CD4-positive, alpha-beta T cell (primary cell): ENCODE measurements around the gene COL4A2. TPM values are rescaled to one million over a fixed set of nuclear protein-coding genes. Genes with fewer than 3 reads are reported as not detected.

Source experiments
- ATAC-seq: fragments of 200-7000 bp; cut with Tn5 transposase; one replicate; pipeline ENCODE4 v1.10.0; 2022; ENCODE audit warnings: mild to moderate bottlenecking; ENCODE audit not compliant: poor library complexity
- CTCF ChIA-PET: fragments of 350-600 bp; sonication (Branson Sonifier 250); formaldehyde crosslinking; loops from one replicate; lab custom pipeline; 2021; ENCODE audit warnings: antibody characterized with exemption, inconsistent platforms; lab: Charles Lee
- POLR2A ChIA-PET: fragments of 350-600 bp; sonication (Branson Sonifier 250); formaldehyde crosslinking; loops from one replicate; lab custom pipeline; 2021; ENCODE audit warnings: antibody characterized with exemption, inconsistent platforms; lab: Charles Lee
- DNase-seq, 14 experiments: peaks; one replicate each; pipeline ENCODE4 v3.0.0-alpha.2; 2013 to 2020; ENCODE audit warnings: mixed read lengths in 2 of 14
- H3K27ac ChIP-seq, 2 donors: one replicate each; pipeline versions ENCODE4 v1.5.1 to v1.7.0; 2013; ENCODE audit warnings: low read length in 2 of 2, low read depth in 1 of 2, mild to moderate bottlenecking in 1 of 2
- H3K27me3 ChIP-seq, 2 experiments: 1 replicate in 1 of 2; 2 replicates in 1 of 2; pipeline versions ENCODE4 v1.6.1 to v1.7.0; 2013; ENCODE audit warnings: low read length in 2 of 2, control low read depth in 1 of 2, mild to moderate bottlenecking in 1 of 2, moderate library complexity in 1 of 2; ENCODE audit not compliant: insufficient read depth in 2 of 2, control insufficient read depth in 1 of 2
- H3K36me3 ChIP-seq: one replicate; pipeline ENCODE4 v1.6.1; 2013; ENCODE audit warnings: low read length, control low read depth; ENCODE audit not compliant: insufficient read depth
- H3K4me1 ChIP-seq: one replicate; pipeline ENCODE4 v1.6.1; 2013; ENCODE audit warnings: low read length, control low read depth; ENCODE audit not compliant: insufficient read depth
- H3K4me3 ChIP-seq: one replicate; pipeline ENCODE4 v1.5.1; 2013; ENCODE audit warnings: mild to moderate bottlenecking, low read length, moderate library complexity
- H3K9me3 ChIP-seq, 2 experiments: 1 replicate in 1 of 2; 2 replicates in 1 of 2; pipeline versions ENCODE4 v1.6.1 to v1.7.0; 2013; ENCODE audit warnings: low read length in 2 of 2, mild to moderate bottlenecking in 2 of 2, control low read depth in 1 of 2, moderate library complexity in 1 of 2; ENCODE audit not compliant: control insufficient read depth in 1 of 2, insufficient read depth in 1 of 2
- H3K27ac Mint-ChIP-seq: one replicate; pipeline ENCODE4 v1.8.0; 2020; ENCODE audit warnings: mixed read lengths
- H3K27me3 Mint-ChIP-seq: one replicate; pipeline ENCODE4 v1.8.0; 2021; ENCODE audit warnings: mixed read lengths
- H3K36me3 Mint-ChIP-seq: one replicate; pipeline ENCODE4 v1.8.0; 2021; ENCODE audit warnings: low read depth, mixed read lengths
- H3K4me1 Mint-ChIP-seq: one replicate; pipeline ENCODE4 v1.8.0; 2021; ENCODE audit warnings: low read depth, mixed read lengths
- H3K4me3 Mint-ChIP-seq: one replicate; pipeline ENCODE4 v1.8.0; 2020; ENCODE audit warnings: mild to moderate bottlenecking, mixed read lengths
- H3K9me3 Mint-ChIP-seq: one replicate; pipeline ENCODE4 v1.8.0; 2020; ENCODE audit warnings: mixed read lengths
- intact Hi-C, 2 experiments: fragments of 100-400 bp; cut with DNase I in 1 of 2; cut with micrococcal nuclease in 1 of 2; formaldehyde crosslinking; loops; one replicate each; pipeline versions ENCODE4 v1.15.1 to v1.9.0; 2023 to 2025; cut with DNase I, micrococcal nuclease
- total RNA-seq, 174 experiments: library from RNA in 2 of 174; stranded (reverse) in 2 of 174; gene quantifications; one replicate each; pipeline ENCODE4 v1.2.3 and lab custom pipeline; 2021 to 2026
- TF ChIP-seq, protein P1 (sequence below): fragments of 200-600 bp; IDR thresholded peaks from one replicate; pipeline ENCODE4 v1.8.0; 2022; ENCODE audit warnings: antibody characterized with exemption, mild to moderate bottlenecking

Gene COL4A2
- total RNA-seq, 2 experiments from 2014 or later = not detected

- Mint-ChIP-seq H3K27ac (no peak overlapping the region), H3K9me3 (no peaks in the 10 kb centered on the region), H3K4me1 (no peaks in the 10 kb centered on the region), H3K36me3 (no peaks in the 10 kb centered on the region), H3K4me3 (no peak overlapping the region), H3K27me3 (peaks cover 43% of the 10 kb centered on the region)
- Histone ChIP-seq H3K27me3 (no peaks in the 10 kb centered on the region), H3K27ac (no peak overlapping the region), H3K36me3 (no peaks in the 10 kb centered on the region), H3K4me3 (no peak overlapping the region), H3K4me1 (no peaks in the 10 kb centered on the region), H3K9me3 (no peaks in the 10 kb centered on the region)
- ChIA-PET POLR2A (no interaction called here), CTCF (no interaction called here)
- no peak for ATAC-seq
- TF ChIP-seq, protein P1, sequence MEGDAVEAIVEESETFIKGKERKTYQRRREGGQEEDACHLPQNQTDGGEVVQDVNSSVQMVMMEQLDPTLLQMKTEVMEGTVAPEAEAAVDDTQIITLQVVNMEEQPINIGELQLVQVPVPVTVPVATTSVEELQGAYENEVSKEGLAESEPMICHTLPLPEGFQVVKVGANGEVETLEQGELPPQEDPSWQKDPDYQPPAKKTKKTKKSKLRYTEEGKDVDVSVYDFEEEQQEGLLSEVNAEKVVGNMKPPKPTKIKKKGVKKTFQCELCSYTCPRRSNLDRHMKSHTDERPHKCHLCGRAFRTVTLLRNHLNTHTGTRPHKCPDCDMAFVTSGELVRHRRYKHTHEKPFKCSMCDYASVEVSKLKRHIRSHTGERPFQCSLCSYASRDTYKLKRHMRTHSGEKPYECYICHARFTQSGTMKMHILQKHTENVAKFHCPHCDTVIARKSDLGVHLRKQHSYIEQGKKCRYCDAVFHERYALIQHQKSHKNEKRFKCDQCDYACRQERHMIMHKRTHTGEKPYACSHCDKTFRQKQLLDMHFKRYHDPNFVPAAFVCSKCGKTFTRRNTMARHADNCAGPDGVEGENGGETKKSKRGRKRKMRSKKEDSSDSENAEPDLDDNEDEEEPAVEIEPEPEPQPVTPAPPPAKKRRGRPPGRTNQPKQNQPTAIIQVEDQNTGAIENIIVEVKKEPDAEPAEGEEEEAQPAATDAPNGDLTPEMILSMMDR = no peak
- intact Hi-C loops = no loop called here
- DNase-seq = no peak
These were observed 27.4 kb upstream of the COL4A2 start for GRCh38 chr13:110279684-110280083.

GRCh38 chr13:110280231-110280813 lies 26.8 kb upstream of the COL4A2 start:
- Mint-ChIP-seq H3K4me3 (no peak overlapping the region), H3K27ac (no peak overlapping the region), H3K27me3 (peaks cover 49% of the 10 kb centered on the region), H3K4me1 (no peaks in the 10 kb centered on the region), H3K9me3 (no peaks in the 10 kb centered on the region), H3K36me3 (no peaks in the 10 kb centered on the region)
- Histone ChIP-seq H3K4me1 (no peaks in the 10 kb centered on the region), H3K9me3 (no peaks in the 10 kb centered on the region), H3K4me3 (no peak overlapping the region), H3K27ac (no peak overlapping the region), H3K27me3 (no peaks in the 10 kb centered on the region), H3K36me3 (no peaks in the 10 kb centered on the region)
- no peak for DNase-seq
- intact Hi-C loops = no loop called here
- TF ChIP-seq, protein P1 = no peak
- ATAC-seq = no peak
- CTCF ChIA-PET = no interaction called here
- POLR2A ChIA-PET = no interaction called here

DNA sequence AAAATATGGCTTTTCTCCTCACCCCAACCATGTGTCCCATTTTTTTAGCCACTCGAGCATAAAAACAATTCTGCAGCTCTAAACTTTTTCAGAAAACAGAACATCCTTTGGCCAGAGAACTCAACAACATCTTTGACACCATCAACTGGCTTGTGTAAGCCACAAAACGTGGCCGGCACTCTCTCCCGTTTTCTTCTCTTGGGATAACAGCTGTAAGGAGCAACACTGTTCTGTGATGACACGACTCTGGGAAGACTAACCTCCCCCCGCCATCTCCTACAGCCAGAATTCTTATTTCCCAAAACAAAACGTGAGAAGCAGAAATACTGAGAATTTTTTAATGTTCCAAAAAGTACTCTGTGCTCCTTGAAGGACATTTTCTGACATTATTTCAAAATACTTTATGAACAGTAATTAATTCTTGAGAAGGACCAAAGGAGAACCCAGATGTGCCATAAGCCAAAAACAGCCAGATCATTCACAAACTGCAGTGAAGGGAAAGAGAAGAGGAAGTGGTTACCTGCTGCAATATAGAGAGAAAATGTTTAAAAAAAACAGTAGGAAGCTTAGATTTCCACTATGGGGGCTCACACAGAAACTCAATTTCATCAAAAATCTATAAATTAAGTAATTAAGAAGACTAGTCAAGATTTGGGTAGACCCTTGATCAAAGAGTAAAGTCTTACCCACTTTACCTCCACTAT lies 25.9 kb upstream of the COL4A2 start:
- Histone ChIP-seq H3K4me3 (no peak overlapping the region), H3K36me3 (no peaks in the 10 kb centered on the region), H3K27me3 (no peaks in the 10 kb centered on the region), H3K9me3 (no peaks in the 10 kb centered on the region), H3K27ac (no peak overlapping the region), H3K4me1 (no peaks in the 10 kb centered on the region)
- H3K4me3 Mint-ChIP-seq = no peak overlapping the region
- no peak for ATAC-seq
- TF ChIP-seq, protein P1 = no peak
- H3K36me3 Mint-ChIP-seq = no peaks in the 10 kb centered on the region
- H3K27me3 Mint-ChIP-seq = peaks cover 49% of the 10 kb centered on the region
- no peaks in the 10 kb centered on the region for H3K4me1 Mint-ChIP-seq
- H3K27ac Mint-ChIP-seq = no peak overlapping the region
- ChIA-PET POLR2A (no interaction called here), CTCF (no interaction called here)
- intact Hi-C loops = no loop called here
- no peaks in the 10 kb centered on the region for H3K9me3 Mint-ChIP-seq
- DNase-seq = no peak
